ENCODE data around the gene ATF7. TPM values are rescaled to one million over a fixed set of nuclear protein-coding genes. Genes with fewer than 3 reads are reported as not detected.

Gene ATF7
- total RNA-seq, 3 donors from 2014 or later, result 31.4 to 34.1 (median 33.4) TPM

GRCh38 chr12:53577941-53578352, 48.2 kb downstream of the ATF7 start:
- Histone ChIP-seq H3K4me3 (no peak overlapping the region), H3K9me3 (no peaks in the 10 kb centered on the region), H3K4me1 (no peaks in the 10 kb centered on the region), H3K27ac (no peak overlapping the region), H3K27me3 (no peaks in the 10 kb centered on the region), H3K36me3 (no peaks in the 10 kb centered on the region)
- TF ChIP-seq POLR2A (IDR thresholded peaks at IDR 0.05) (no peak), POLR2AphosphoS5 (IDR thresholded peaks at IDR 0.05) (no peak), CTCF (IDR thresholded peaks at IDR 0.05) (no peak)
- no peak for DNase-seq (ENCODE audit: low spot score in 2 of 2)
- intact Hi-C loops (cut with DNase I; ENCODE audit: low total_unique reads), result no loop called here

GRCh38 chr12:53575502-53576249, 50.5 kb downstream of the ATF7 start:
- no peaks in the 10 kb centered on the region for H3K27me3 ChIP-seq
- no peaks in the 10 kb centered on the region for H3K36me3 ChIP-seq
- H3K9me3 ChIP-seq, result no peaks in the 10 kb centered on the region
- DNase-seq (ENCODE audit: low spot score in 2 of 2), result no peak
- TF ChIP-seq POLR2AphosphoS5 (IDR thresholded peaks at IDR 0.05), result no peak
- no peak for TF ChIP-seq CTCF (IDR thresholded peaks at IDR 0.05)
- no peak for TF ChIP-seq POLR2A (IDR thresholded peaks at IDR 0.05)
- H3K4me3 ChIP-seq, result no peak overlapping the region
- no peaks in the 10 kb centered on the region for H3K4me1 ChIP-seq
- intact Hi-C loops (cut with DNase I; ENCODE audit: low total_unique reads), result no loop called here
- peak overlapping the region; percentile 19 to 32 for H3K27ac ChIP-seq

- no peaks in the 10 kb centered on the region for H3K4me1 ChIP-seq
- intact Hi-C loops (cut with DNase I; ENCODE audit: low total_unique reads), result no loop called here
- TF ChIP-seq CTCF (IDR thresholded peaks at IDR 0.05), result no peak
- no peak for TF ChIP-seq POLR2A (IDR thresholded peaks at IDR 0.05)
- no peak for TF ChIP-seq POLR2AphosphoS5 (IDR thresholded peaks at IDR 0.05)
These were observed 53.9 kb downstream of the ATF7 start for GRCh38 chr12:53572134-53572758.

GRCh38 chr12:53571295-53571694, 54.9 kb downstream of the ATF7 start:
- H3K27me3 ChIP-seq, result no peaks in the 10 kb centered on the region
- H3K9me3 ChIP-seq, result no peaks in the 10 kb centered on the region
- no peak overlapping the region for H3K4me3 ChIP-seq
- no peak overlapping the region for H3K27ac ChIP-seq
- intact Hi-C loops (cut with DNase I; ENCODE audit: low total_unique reads), result no loop called here
- no peaks in the 10 kb centered on the region for H3K36me3 ChIP-seq
- peaks cover 0 to 1% of the 10 kb centered on the region in 2 donors for H3K4me1 ChIP-seq
- no peak for TF ChIP-seq CTCF (IDR thresholded peaks at IDR 0.05)
- TF ChIP-seq POLR2A (IDR thresholded peaks at IDR 0.05), result no peak
- TF ChIP-seq POLR2AphosphoS5 (IDR thresholded peaks at IDR 0.05), result no peak
- no peak for DNase-seq (ENCODE audit: low spot score in 2 of 2)

More at GRCh38 chr12:53572134-53572758, 53.9 kb downstream of the ATF7 start:
- DNase-seq (ENCODE audit: low spot score in 2 of 2), result no peak
- Histone ChIP-seq H3K9me3 (no peaks in the 10 kb centered on the region), H3K36me3 (no peaks in the 10 kb centered on the region), H3K27ac (no peak overlapping the region), H3K4me3 (no peak overlapping the region), H3K27me3 (no peaks in the 10 kb centered on the region)

Data from breast epithelium (tissue), 4 donors.